Esophagus squamous epithelium (tissue), 5 donors: ENCODE results near the gene LRRTM2. TPM values are rescaled to one million over a fixed set of nuclear protein-coding genes. Genes with fewer than 3 reads are reported as not detected.

Experiments
- DNase-seq: peaks from one replicate; lab custom pipeline; 2025; lab: John Stamatoyannopoulos, UW
- H3K27ac ChIP-seq, 4 donors: fragments of 200-600 bp; sonication (generic); one replicate each; pipeline ENCODE4 v1.5.1; 2016 to 2019; ENCODE audit warnings: mild to moderate bottlenecking in 1 of 4
- H3K27me3 ChIP-seq, 4 donors: fragments of 200-600 bp; sonication (generic); 1 replicate in 3 of 4; 2 replicates in 1 of 4; pipeline versions ENCODE4 v1.5.1 to v1.6.0; 2017 to 2021; ENCODE audit warnings: antibody characterized with exemption in 1 of 4
- H3K36me3 ChIP-seq, 3 donors: fragments of 200-600 bp; sonication (generic); one replicate each; pipeline ENCODE4 v1.5.1; 2016 to 2019
- H3K4me1 ChIP-seq, 3 donors: fragments of 200-600 bp; sonication (generic); one replicate each; pipeline ENCODE4 v1.5.1; 2017 to 2019
- H3K4me3 ChIP-seq, 4 donors: fragments of 200-600 bp; sonication (generic); 1 replicate in 3 of 4; 2 replicates in 1 of 4; pipeline ENCODE4 v1.5.1; 2016 to 2019; ENCODE audit warnings: mild to moderate bottlenecking in 2 of 4, moderate library complexity in 1 of 4
- H3K9me3 ChIP-seq, 3 donors: fragments of 200-600 bp; sonication (generic); one replicate each; pipeline ENCODE4 v1.5.1; 2016 to 2019
- CTCF ChIP-seq, 6 experiments: fragments of 450-650 bp in 4 of 6; fragments of 200-600 bp in 2 of 6; sonication (generic) in 2 of 6; IDR thresholded peaks; one replicate each; pipeline ENCODE4 v1.5.1; 2016 to 2019; ENCODE audit warnings: antibody characterized with exemption in 6 of 6, mild to moderate bottlenecking in 4 of 6, moderate library complexity in 4 of 6
- POLR2A ChIP-seq, 4 donors: fragments of 450-650 bp; IDR thresholded peaks; one replicate each; pipeline ENCODE4 v1.6.1; 2017; ENCODE audit warnings: antibody characterized with exemption in 4 of 4, mild to moderate bottlenecking in 4 of 4, moderate library complexity in 3 of 4
- WGBS, 2 donors: methylation state at CpG; one replicate each; pipeline ENCODE4 v1.1.5; 2018; 5-methylcytosine and 5-hydroxymethylcytosine counted together
- intact Hi-C: fragments of 100-400 bp; cut with DNase I; formaldehyde crosslinking; loops from one replicate; pipeline ENCODE4 v1.15.0; 2022
- total RNA-seq, 4 donors: library from RNA; depleted of rRNA; stranded (reverse); fragments of >200 nt; gene quantifications; one replicate each; pipeline ENCODE4 v1.1.0, GENCODE V29; 2016
- donor health status: DM: yes; HTN: yes; CAD: no.

Gene LRRTM2
- total RNA-seq, 4 donors from 2014 or later, result 0.04 to 3.1 (median 0.19) TPM; not detected in 1

- intact Hi-C loops, result no loop called here
- peaks cover 0 to 94% (median 3%) of the 10 kb centered on the region in 3 donors for H3K36me3 ChIP-seq
- no peaks in the 10 kb centered on the region for H3K4me1 ChIP-seq
- H3K27me3 ChIP-seq, result no peaks in the 10 kb centered on the region
- no peak overlapping the region for H3K27ac ChIP-seq
- DNase-seq, result no peak
- WGBS, 2 donors, result 93 to 98% methylated on average over 3 of the region's 3 CpGs
- H3K9me3 ChIP-seq, result no peaks in the 10 kb centered on the region
- H3K4me3 ChIP-seq, result no peak overlapping the region
- no peak for TF ChIP-seq POLR2A (IDR thresholded peaks at IDR 0.05)
- no peak for TF ChIP-seq CTCF (IDR thresholded peaks at IDR 0.05)
Measured at GRCh38 chr5:138914338-138914737, 39.2 kb upstream of the LRRTM2 start.

- 92 to 100% methylated on average over 2 to 3 of the region's 3 CpGs for WGBS, 2 donors
- intact Hi-C loops, result no loop called here
- TF ChIP-seq POLR2A (IDR thresholded peaks at IDR 0.05) (no peak), CTCF (IDR thresholded peaks at IDR 0.05) (no peak)
- H3K27me3 ChIP-seq, result no peaks in the 10 kb centered on the region
- H3K27ac ChIP-seq, result no peak overlapping the region
- H3K36me3 ChIP-seq, result peaks cover 0 to 94% (median 3%) of the 10 kb centered on the region in 3 donors
- H3K4me1 ChIP-seq, result no peaks in the 10 kb centered on the region
- H3K4me3 ChIP-seq, result no peak overlapping the region
- no peaks in the 10 kb centered on the region for H3K9me3 ChIP-seq
- DNase-seq, result no peak
Measured at GRCh38 chr5:138913773-138914172, 38.6 kb upstream of the LRRTM2 start.

GRCh38 chr5:138912093-138912492, 37.0 kb upstream of the LRRTM2 start:
- no peak for DNase-seq
- intact Hi-C loops, result no loop called here
- Histone ChIP-seq H3K4me1 (no peaks in the 10 kb centered on the region), H3K4me3 (no peak overlapping the region), H3K27me3 (no peaks in the 10 kb centered on the region), H3K27ac (no peak overlapping the region), H3K9me3 (no peaks in the 10 kb centered on the region), H3K36me3 (peaks cover 0 to 94% (median 0%) of the 10 kb centered on the region in 3 donors)
- 90 to 96% methylated on average over 4 of the region's 4 CpGs for WGBS, 2 donors
- TF ChIP-seq CTCF (IDR thresholded peaks at IDR 0.05), result no peak
- TF ChIP-seq POLR2A (IDR thresholded peaks at IDR 0.05), result no peak

- Histone ChIP-seq H3K27ac (no peak overlapping the region), H3K4me3 (no peak overlapping the region), H3K9me3 (no peaks in the 10 kb centered on the region), H3K27me3 (no peaks in the 10 kb centered on the region), H3K4me1 (no peaks in the 10 kb centered on the region), H3K36me3 (peaks cover 0 to 94% (median 0%) of the 10 kb centered on the region in 3 donors)
- TF ChIP-seq CTCF (IDR thresholded peaks at IDR 0.05) (no peak), POLR2A (IDR thresholded peaks at IDR 0.05) (no peak)
- intact Hi-C loops, result no loop called here
- no peak for DNase-seq
Measured at GRCh38 chr5:138911441-138911840, 36.3 kb upstream of the LRRTM2 start.

- intact Hi-C loops, result no loop called here
- H3K36me3 ChIP-seq, result peaks cover 2 to 94% (median 5%) of the 10 kb centered on the region in 3 donors
- no peak overlapping the region for H3K4me3 ChIP-seq
- H3K4me1 ChIP-seq, result no peaks in the 10 kb centered on the region
- no peak for TF ChIP-seq CTCF (IDR thresholded peaks at IDR 0.05)
- TF ChIP-seq POLR2A (IDR thresholded peaks at IDR 0.05), result no peak
- 87 to 90% methylated on average over 6 to 7 of the region's 7 CpGs for WGBS, 2 donors
- no peaks in the 10 kb centered on the region for H3K27me3 ChIP-seq
- no peak overlapping the region for H3K27ac ChIP-seq
- H3K9me3 ChIP-seq, result no peaks in the 10 kb centered on the region
- no peak for DNase-seq
Measured at GRCh38 chr5:138910546-138911185, 35.5 kb upstream of the LRRTM2 start.
